ENCODE data around the gene ABCC8. TPM values are rescaled to one million over a fixed set of nuclear protein-coding genes. Genes with fewer than 3 reads are reported as not detected.

ABCC8 gene
- total and polyA plus RNA-seq, 2 experiments from 2014 or later, result 2.0 to 3.4 TPM

GRCh38 chr11:17347676-17348075 lies 129.0 kb downstream of the ABCC8 start (continued):
- TF ChIP-seq ZNF462 (CRISPR knock-in tag; IDR thresholded peaks at IDR 0.05), result no peak
- TF ChIP-seq NANOG (IDR thresholded peaks at IDR 0.05; ENCODE audit: borderline replicate concordance), result no peak

- no peaks in the 10 kb centered on the region for H3K9me3 Mint-ChIP-seq
- no peak overlapping the region for H3K27ac Mint-ChIP-seq
- 0 out of 2 replicates have a peak, but pooled peaks cover 3% of the 10 kb centered on the region for H4K20me1 ChIP-seq (replicated peaks; ENCODE audit: insufficient read depth)
- no peaks in the 10 kb centered on the region for H3K9me2 ChIP-seq (ENCODE audit: insufficient read depth)
- H3K36me3 Mint-ChIP-seq (ENCODE audit: low read depth), result no peaks in the 10 kb centered on the region
- peak; percentile 26 for DNase-seq (ENCODE audit: low spot score)
- H3K36me3 ChIP-seq (ENCODE audit: insufficient read depth), result no peaks in the 10 kb centered on the region
- peaks cover 9% of the 10 kb centered on the region; the same call in 1 of the 2 replicates for H3K4me1 ChIP-seq (ENCODE audit: insufficient read depth)
- H3K79me2 ChIP-seq (replicated peaks; ENCODE audit: insufficient read depth), result no peaks in the 10 kb centered on the region
- H3K4me2 ChIP-seq, result no peak overlapping the region
- peaks cover 14% of the 10 kb centered on the region; the same call in 1 of the 2 replicates for H3K27me3 ChIP-seq (ENCODE audit: insufficient read depth)
- no peak overlapping the region for H3K27ac ChIP-seq (ENCODE audit: low read depth)
- H3K27me3 Mint-ChIP-seq (ENCODE audit: insufficient read depth, low read depth, poor library complexity), result peaks cover 3% of the 10 kb centered on the region
- no peaks in the 10 kb centered on the region for H3F3A ChIP-seq (replicated peaks; ENCODE audit: low read depth)
- ATAC-seq, result peak; percentile 48
- peaks cover 9% of the 10 kb centered on the region for H3K4me1 Mint-ChIP-seq
- no peak overlapping the region for H3K4me3 Mint-ChIP-seq
- no peak overlapping the region for H2AFZ ChIP-seq
- no peak overlapping the region for H3K4me3 ChIP-seq
- TF ChIP-seq STAT1 (IDR thresholded peaks at IDR 0.05; ENCODE audit: unreplicated experiment) (no peak), EZH2phosphoT487 (IDR thresholded peaks at IDR 0.05; ENCODE audit: unreplicated experiment) (no peak), REST (IDR thresholded peaks at IDR 0.05; ENCODE audit: unreplicated experiment) (no peak), ZNF331 (CRISPR knock-in tag; IDR thresholded peaks at IDR 0.05; ENCODE audit: low read depth) (no peak), JUNB (IDR thresholded peaks at IDR 0.05; ENCODE audit: unreplicated experiment) (no peak)
Measured at GRCh38 chr11:17343907-17344306, 132.7 kb downstream of the ABCC8 start.
